ENCODE data around the gene LKAAEAR1.
"Not testable (repeated sequence)": the region's sequence is repeated elsewhere in the genome, so short reads cannot be mapped to it uniquely, and the experiment has no call there.

LKAAEAR1 gene

GRCh38 chr20:64098471-64099013 lies 14.3 kb upstream of the LKAAEAR1 start:
- DNase-seq (ENCODE audit: low spot score): no peak

- no peak for DNase-seq (ENCODE audit: low spot score)
Observed at GRCh38 chr20:64096535-64096934, 12.3 kb upstream of the LKAAEAR1 start.

- DNase-seq (ENCODE audit: low spot score): no peak
Observed at GRCh38 chr20:64095927-64096326, 11.7 kb upstream of the LKAAEAR1 start.

GRCh38 chr20:64095455-64095854 lies 11.3 kb upstream of the LKAAEAR1 start:
- no peak for DNase-seq (ENCODE audit: low spot score)

GRCh38 chr20:64093013-64093503 lies 8.9 kb upstream of the LKAAEAR1 start:
- DNase-seq (ENCODE audit: low spot score): no peak

- DNase-seq (ENCODE audit: low spot score): no peak
Observed at GRCh38 chr20:64092258-64093012, 8.2 kb upstream of the LKAAEAR1 start.

- DNase-seq (ENCODE audit: low spot score): no peak
Observed at GRCh38 chr20:64091770-64092169, 7.6 kb upstream of the LKAAEAR1 start.

GRCh38 chr20:64091340-64091739 lies 7.1 kb upstream of the LKAAEAR1 start:
- no peak for DNase-seq (ENCODE audit: low spot score)

- no peak for DNase-seq (ENCODE audit: low spot score)
Observed at GRCh38 chr20:64090165-64090564, 6.0 kb upstream of the LKAAEAR1 start.

- not testable (repeated sequence) for DNase-seq (ENCODE audit: low spot score)
Observed at GRCh38 chr20:64088586-64088985, 4.4 kb upstream of the LKAAEAR1 start.

GRCh38 chr20:64087226-64087825 lies 3.1 kb upstream of the LKAAEAR1 start:
- not testable (repeated sequence) for DNase-seq (ENCODE audit: low spot score)

GRCh38 chr20:64086801-64087200 lies 2.6 kb upstream of the LKAAEAR1 start:
- no peak for DNase-seq (ENCODE audit: low spot score)

GRCh38 chr20:64084685-64085152 lies 521 bp upstream of the LKAAEAR1 start:
- DNase-seq (ENCODE audit: low spot score): no peak

GRCh38 chr20:64083378-64083803 lies 807 bp downstream of the LKAAEAR1 start:
- DNase-seq (ENCODE audit: low spot score): peak; percentile 80

GRCh38 chr20:64082820-64083377 lies 1.3 kb downstream of the LKAAEAR1 start:
- DNase-seq (ENCODE audit: low spot score): no peak

GRCh38 chr20:64082126-64082731 lies 2.0 kb downstream of the LKAAEAR1 start:
- DNase-seq (ENCODE audit: low spot score): no peak

- DNase-seq (ENCODE audit: low spot score): no peak
Observed at GRCh38 chr20:64081624-64081964, 2.6 kb downstream of the LKAAEAR1 start.

- no peak for DNase-seq (ENCODE audit: low spot score)
Observed at GRCh38 chr20:64080813-64081623, 3.2 kb downstream of the LKAAEAR1 start.

GRCh38 chr20:64080013-64080812 lies 4.0 kb downstream of the LKAAEAR1 start, which contains the start of gene OPRL1:
OPRL1 (plus strand) TSS chr20:64080082; CDS start chr20:64092721, 12,639 bp downstream.
- no peak for DNase-seq (ENCODE audit: low spot score)

- peak; percentile 67 for DNase-seq (ENCODE audit: low spot score)
Observed at GRCh38 chr20:64079273-64080012, 4.8 kb downstream of the LKAAEAR1 start, which contains the start of gene RGS19. RGS19 (minus strand) TSS chr20:64079518; CDS start chr20:64076886, 2,632 bp downstream.
